HCT116 (cell line): ENCODE data around the gene MBTPS1. TPM values are rescaled to one million over a fixed set of nuclear protein-coding genes. Genes with fewer than 3 reads are reported as not detected.

Source experiments
- ATAC-seq: fragments of 200-7000 bp; cut with Tn5 transposase; 2 replicates; pipeline ENCODE4 v1.9.1; 2020; ENCODE audit warnings: mild to moderate bottlenecking, moderate library complexity
- BruUV-seq: library from RNA; stranded (reverse); fragments of 400-500 nt; replicated peaks from 2 replicates; lab custom pipeline; 2021; lab: Mats Ljungman, UMichigan
- CTCF ChIA-PET: fragments of 300-600 bp; sonication (Branson Sonifier 250); formaldehyde crosslinking; loops from one replicate; lab custom pipeline; 2021; ENCODE audit warnings: antibody characterized with exemption; lab: Charles Lee
- POLR2A ChIA-PET: fragments of 300-600, 350-600 bp; sonication (Branson Sonifier 250); formaldehyde crosslinking; loops from one replicate; lab custom pipeline; 2021; ENCODE audit warnings: antibody characterized with exemption; lab: Charles Lee
- RAD21 ChIA-PET, 2 experiments: fragments of 300-600 bp; sonication (Branson Sonifier 250); formaldehyde crosslinking; loops; one replicate each; lab custom pipeline; 2023; ENCODE audit warnings: low total read pairs in 2 of 2; ENCODE audit not compliant: uncharacterized antibody in 2 of 2, unreplicated experiment in 2 of 2, low non-redundant PET in 1 of 2; lab: Charles Lee
- DNase-seq: peaks from one replicate; pipeline ENCODE4 v3.0.0-alpha.2; 2010; ENCODE audit warnings: low read depth, low spot score
- H2AFZ ChIP-seq: fragments of 200-600 bp; shearing (Covaris generic), sonication (generic); 2 replicates; pipeline ENCODE4 v1.6.1; 2017; ENCODE audit warnings: low read depth, mixed run types, mixed read lengths, antibody characterized with exemption, low read length; ENCODE audit not compliant: poor library complexity, severe bottlenecking
- H3K27ac ChIP-seq: 2 replicates; pipeline ENCODE4 v1.5.1; 2012; ENCODE audit warnings: low read depth, low read length
- H3K27me3 ChIP-seq: fragments of 200-600 bp; sonication (generic); 2 replicates; pipeline ENCODE4 v1.6.1; 2016; ENCODE audit warnings: mixed run types, low read length, mixed read lengths; ENCODE audit not compliant: insufficient read depth
- H3K36me3 ChIP-seq, 2 experiments: fragments of 200-500 bp in 1 of 2; fragments of 200-600 bp in 1 of 2; sonication (Bioruptor generic) in 1 of 2; sonication (generic) in 1 of 2; 2 replicates each; pipeline versions ENCODE4 v1.5.1 to v1.6.1; 2014 to 2016; ENCODE audit warnings: low read length in 2 of 2, inconsistent platforms in 1 of 2, mixed read lengths in 1 of 2, mixed run types in 1 of 2; ENCODE audit not compliant: insufficient read depth in 2 of 2, control insufficient read depth in 1 of 2
- H3K4me1 ChIP-seq, 2 experiments: fragments of 200-600 bp in 1 of 2; sonication (generic) in 1 of 2; 2 replicates each; pipeline versions ENCODE4 v1.5.1 to v1.6.1; 2012 to 2017; ENCODE audit warnings: low read length in 2 of 2, inconsistent platforms in 1 of 2, mild to moderate bottlenecking in 1 of 2, mixed read lengths in 1 of 2, mixed run types in 1 of 2, moderate library complexity in 1 of 2; ENCODE audit not compliant: insufficient read depth in 2 of 2, control insufficient read depth in 1 of 2
- H3K4me2 ChIP-seq: fragments of 200-600 bp; sonication (generic); 2 replicates; pipeline ENCODE4 v1.6.1; 2017; ENCODE audit warnings: mixed run types, low read length, mixed read lengths
- H3K4me3 ChIP-seq, 2 experiments: fragments of 200-600 bp in 1 of 2; sonication (generic) in 1 of 2; replicated peaks in 1 of 2; 2 replicates each; pipeline ENCODE4 v1.5.1; 2011 to 2016; ENCODE audit warnings: low read length in 2 of 2, control low read depth in 1 of 2, low read depth in 1 of 2, mild to moderate bottlenecking in 1 of 2, mixed read lengths in 1 of 2, mixed run types in 1 of 2
- H3K79me2 ChIP-seq: fragments of 200-600 bp; sonication (generic); 2 replicates; pipeline ENCODE4 v1.6.1; 2017; ENCODE audit warnings: mild to moderate bottlenecking, mixed run types, low read length, moderate library complexity, mixed read lengths; ENCODE audit not compliant: insufficient read depth
- H3K9ac ChIP-seq: fragments of 200-600 bp; sonication (generic); 2 replicates; pipeline ENCODE4 v1.6.1; 2016; ENCODE audit warnings: low read length, mixed read lengths
- H3K9me2 ChIP-seq: fragments of 200-600 bp; sonication (generic), shearing (Covaris generic); 2 replicates; pipeline ENCODE4 v1.6.1; 2017; ENCODE audit warnings: mixed run types, mild to moderate bottlenecking, moderate library complexity; ENCODE audit not compliant: insufficient read depth
- H3K9me3 ChIP-seq, 2 experiments: fragments of 200-500 bp in 1 of 2; fragments of 200-600 bp in 1 of 2; sonication (Bioruptor generic) in 1 of 2; sonication (generic) in 1 of 2; 2 replicates each; pipeline ENCODE4 v1.6.1; 2014 to 2017; ENCODE audit warnings: low read length in 2 of 2, mixed read lengths in 2 of 2, inconsistent platforms in 1 of 2, low read depth in 1 of 2, mild to moderate bottlenecking in 1 of 2, mixed run types in 1 of 2, moderate library complexity in 1 of 2; ENCODE audit not compliant: control insufficient read depth in 1 of 2, insufficient read depth in 1 of 2
- H4K20me1 ChIP-seq: fragments of 200-600 bp; sonication (generic), shearing (Covaris generic); 2 replicates; pipeline ENCODE4 v1.6.1; 2017; ENCODE audit warnings: mixed run types, mild to moderate bottlenecking, moderate library complexity; ENCODE audit not compliant: insufficient read depth
- CBX3 ChIP-seq: IDR thresholded peaks from 2 replicates; pipeline ENCODE4 v1.6.1; 2012; ENCODE audit warnings: low read depth
- CEBPB ChIP-seq: IDR thresholded peaks from 2 replicates; pipeline ENCODE4 v1.6.1; 2012; ENCODE audit warnings: low read depth
- CTCF ChIP-seq, 3 experiments: fragments of 200-600 bp in 1 of 3; sonication (generic) in 1 of 3; IDR thresholded peaks in 2 of 3; conservative IDR thresholded peaks in 1 of 3; 2 replicates each; pipeline ENCODE4 v1.5.1; 2012 to 2017; ENCODE audit warnings: low read depth in 2 of 3, low read length in 2 of 3, antibody characterized with exemption in 1 of 3, borderline replicate concordance in 1 of 3, control low read depth in 1 of 3, mild to moderate bottlenecking in 1 of 3, mixed read lengths in 1 of 3, mixed run types in 1 of 3, moderate library complexity in 1 of 3; ENCODE audit not compliant: insufficient read depth in 1 of 3
- EGR1 ChIP-seq: IDR thresholded peaks from 2 replicates; pipeline ENCODE4 v1.6.1; 2012; ENCODE audit warnings: low read depth
- ELF1 ChIP-seq: IDR thresholded peaks from 2 replicates; pipeline ENCODE4 v1.6.1; 2012; ENCODE audit warnings: low read depth, borderline replicate concordance
- EZH2 ChIP-seq: fragments of 200-600 bp; sonication (generic); IDR thresholded peaks from 2 replicates; pipeline ENCODE4 v1.6.1; 2017; ENCODE audit warnings: antibody characterized with exemption, mixed run types
- EZH2phosphoT487 ChIP-seq: fragments of 200-600 bp; IDR thresholded peaks from 2 replicates; pipeline ENCODE4 v1.6.1; 2018; ENCODE audit warnings: antibody characterized with exemption, borderline replicate concordance
- FOSL1 ChIP-seq: IDR thresholded peaks from 2 replicates; pipeline ENCODE4 v1.6.1; 2012; ENCODE audit warnings: low read depth
- MAX ChIP-seq: IDR thresholded peaks from 2 replicates; pipeline ENCODE4 v1.6.1; 2012
- POLR2AphosphoS5 ChIP-seq: IDR thresholded peaks from 2 replicates; pipeline ENCODE4 v1.6.1; 2011; ENCODE audit warnings: mild to moderate bottlenecking, low read depth, low read length, moderate library complexity
- RAD21 ChIP-seq: IDR thresholded peaks from 2 replicates; pipeline ENCODE4 v1.6.1; 2012; ENCODE audit warnings: low read depth, mild to moderate bottlenecking
- REST ChIP-seq: IDR thresholded peaks from 2 replicates; pipeline ENCODE4 v1.6.1; 2012; ENCODE audit warnings: low read depth
- SIN3A ChIP-seq: IDR thresholded peaks from 2 replicates; pipeline ENCODE4 v1.6.1; 2012; ENCODE audit warnings: low read depth
- SP1 ChIP-seq: IDR thresholded peaks from 2 replicates; pipeline ENCODE4 v1.6.1; 2012; ENCODE audit warnings: low read depth
- SRF ChIP-seq: IDR thresholded peaks from 2 replicates; pipeline ENCODE4 v1.6.1; 2012; ENCODE audit warnings: low read depth
- TCF7L2 ChIP-seq: IDR thresholded peaks from 2 replicates; pipeline ENCODE4 v1.7.0; 2011; ENCODE audit warnings: borderline replicate concordance, inconsistent platforms; ENCODE audit not compliant: insufficient read depth, insufficient read length; ENCODE audit errors: extremely low read depth
- YY1 ChIP-seq: IDR thresholded peaks from 2 replicates; pipeline ENCODE4 v1.6.1; 2011; ENCODE audit warnings: low read length, low read depth, moderate library complexity, mild to moderate bottlenecking; ENCODE audit not compliant: insufficient replicate concordance; ENCODE audit errors: extremely low read depth
- ZBTB33 ChIP-seq: IDR thresholded peaks from 2 replicates; pipeline ENCODE4 v1.6.1; 2011; ENCODE audit warnings: mild to moderate bottlenecking, low read length, moderate library complexity; ENCODE audit not compliant: insufficient replicate concordance; ENCODE audit errors: extremely low read depth
- ZFX ChIP-seq: fragments of 450-650 bp; IDR thresholded peaks from 2 replicates; pipeline ENCODE4 v1.6.1; 2017
- intact Hi-C: fragments of 100-400 bp; cut with micrococcal nuclease; formaldehyde crosslinking; loops from 2 replicates; pipeline ENCODE4 v1.10.0; 2022
- total RNA-seq: library from RNA; stranded (reverse); gene quantifications from one replicate; pipeline ENCODE4 v1.2.1, GENCODE V29; 2021; ENCODE audit not compliant: unreplicated experiment

The MBTPS1 gene
- total RNA-seq, 1 experiment from 2014 or later = 111 TPM

GRCh38 chr16:84132527-84133285 is 16.0 kb upstream of the MBTPS1 start:
- DNase-seq = no peak
- Histone ChIP-seq H3K4me2 (no peak overlapping the region), H3K9ac (no peak overlapping the region), H4K20me1 (no peaks in the 10 kb centered on the region), H3K79me2 (peaks cover 19% of the 10 kb centered on the region), H3K27ac (no peak overlapping the region), H2AFZ (no peak overlapping the region), H3K9me2 (no peaks in the 10 kb centered on the region), H3K4me3 (no peak overlapping the region), H3K9me3 (no peaks in the 10 kb centered on the region), H3K4me1 (peaks cover 0 to 5% of the 10 kb centered on the region in 2 experiments; a peak in 1 of 4 replicates), H3K27me3 (no peaks in the 10 kb centered on the region), H3K36me3 (peaks cover 10 to 11% of the 10 kb centered on the region in 2 experiments; a peak in 2 of 4 replicates)
- BruUV-seq = no TSS peak
- POLR2A ChIA-PET = interaction anchor here (2.5 kb wide), 1 partner anchor 16 kb away, joined by 7 read pairs; the partner anchor contains the start of gene MBTPS1
- TF ChIP-seq EZH2phosphoT487 (no peak), REST (no peak), EGR1 (no peak), SRF (no peak), EZH2 (no peak), SIN3A (no peak), CTCF (IDR thresholded peaks at IDR 0.05 in 2 of 3, conservative IDR thresholded peaks at IDR 0.05 in 1 of 3; ENCODE audit: borderline replicate concordance in 1 of 3, insufficient read depth in 1 of 3, low read depth in 2 of 3, low read length in 2 of 3) (no peak), CEBPB (no peak), ZBTB33 (no peak), ZFX (no peak), TCF7L2 (no peak), ELF1 (no peak), CBX3 (no peak), RAD21 (no peak), SP1 (no peak), MAX (no peak), YY1 (no peak), POLR2AphosphoS5 (no peak), FOSL1 (no peak)
- RAD21 ChIA-PET = interaction anchor here in 1 of 2 experiments (0.8 kb wide), 1 partner anchor 175 kb away, joined by 3 read pairs; no protein-coding TSS in a partner anchor
- intact Hi-C loops = no loop called here
- ATAC-seq = no peak
- CTCF ChIA-PET = interaction anchor here (1.0 to 1.4 kb wide), 2 partner anchors 54 to 175 kb away, joined by 5 to 6 read pairs; partner anchors contain the start of gene TAF1C
